Activated CD4-positive, alpha-beta T cell treated with anti-CD3 and anti-CD28 coated beads, Interleukin-2, amount 50 U/mL, for 1 hour (primary cell): ENCODE data around the gene FATE1.
"Not testable (repeated sequence)": the region's sequence is repeated elsewhere in the genome, so short reads cannot be mapped to it uniquely, and the experiment has no call there.

Experiments
- DNase-seq: peaks from one replicate; pipeline ENCODE4 v3.0.0-alpha.2; 2020

FATE1 gene

GRCh38 chrX:151715752-151716151 is at the start of gene FATE1:
FATE1 (plus strand) TSS chrX:151716035; CDS start chrX:151716120, 85 bp downstream.
- DNase-seq, result no peak

GRCh38 chrX:151675121-151675746 is 40.6 kb upstream of the FATE1 start:
- no peak for DNase-seq

GRCh38 chrX:151676196-151676595 is 39.6 kb upstream of the FATE1 start:
- DNase-seq, result no peak

DNA sequence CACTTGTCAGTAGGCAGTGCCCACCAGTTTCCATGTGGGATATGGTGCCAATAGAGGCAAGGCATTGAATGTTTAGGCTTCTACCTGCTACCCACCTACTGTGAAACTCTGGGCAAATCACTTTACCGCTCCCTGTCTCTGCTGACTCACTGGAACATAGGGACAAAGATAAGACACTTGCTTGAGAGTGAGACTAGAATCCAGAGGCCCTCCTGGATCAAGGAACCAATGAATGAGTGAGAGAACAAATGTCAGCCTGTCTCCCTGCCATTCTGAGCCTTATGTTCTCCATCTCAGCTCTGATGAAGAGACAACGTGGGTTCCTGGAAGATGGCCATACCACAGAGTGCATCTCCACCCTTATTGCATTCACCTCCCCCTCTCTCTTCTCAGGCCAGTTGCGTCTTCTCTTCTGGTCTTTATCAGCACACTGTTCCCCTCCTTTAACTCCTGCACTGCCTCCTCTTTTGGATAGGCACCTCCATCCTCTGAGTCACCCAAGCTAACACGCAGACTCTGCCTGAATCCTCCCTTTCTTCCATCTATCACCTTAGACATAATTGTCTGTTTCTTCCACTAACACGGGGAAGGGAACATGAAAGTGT is 35.9 kb upstream of the FATE1 start:
- DNase-seq, result no peak

- DNase-seq, result peak; percentile 46
Observed at GRCh38 chrX:151680805-151681204, 35.0 kb upstream of the FATE1 start.

DNA sequence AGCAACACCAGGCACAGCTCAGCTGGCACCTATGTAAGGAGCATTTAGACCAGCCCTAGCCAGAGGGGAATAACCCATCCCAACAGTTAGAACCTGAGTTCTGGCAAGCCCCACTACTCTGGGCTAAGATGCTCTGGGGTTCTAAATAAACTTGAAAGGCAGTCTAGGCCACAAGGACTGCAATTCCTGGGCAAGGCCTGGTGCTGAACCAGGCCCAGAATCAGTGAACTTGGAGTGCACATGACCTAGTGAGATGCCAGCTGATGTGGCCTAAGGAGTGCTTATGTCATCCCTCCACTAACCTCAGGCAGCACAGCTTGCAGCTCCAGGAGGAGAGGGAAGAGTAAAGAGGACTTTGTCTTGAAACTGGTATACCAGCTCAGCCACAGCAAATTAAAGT is 28.2 kb upstream of the FATE1 start:
- DNase-seq, result no peak

- no peak for DNase-seq
Observed at GRCh38 chrX:151688695-151689094, 27.1 kb upstream of the FATE1 start.

DNA sequence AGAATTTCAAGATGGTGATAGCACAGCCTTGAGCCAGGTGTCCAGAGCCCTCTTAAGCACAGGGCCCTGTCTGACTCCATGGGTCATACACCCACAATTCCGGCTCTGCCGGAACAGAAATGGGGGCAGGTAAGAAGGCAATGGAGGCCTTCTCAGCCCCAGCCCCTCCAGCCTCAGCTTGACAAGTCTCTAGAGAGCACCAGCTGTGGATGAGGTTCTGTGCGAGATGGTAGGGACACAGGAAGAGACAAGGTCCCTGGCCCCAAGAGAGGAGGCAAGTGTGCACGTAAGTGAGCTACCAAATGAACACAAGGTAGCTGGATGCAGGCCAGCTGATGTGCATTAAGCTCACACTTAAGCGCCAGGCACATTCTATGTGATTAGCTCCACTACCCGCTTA is 23.0 kb upstream of the FATE1 start:
- DNase-seq, result no peak

- no peak for DNase-seq
Observed at GRCh38 chrX:151694121-151694520, 21.7 kb upstream of the FATE1 start.

DNA sequence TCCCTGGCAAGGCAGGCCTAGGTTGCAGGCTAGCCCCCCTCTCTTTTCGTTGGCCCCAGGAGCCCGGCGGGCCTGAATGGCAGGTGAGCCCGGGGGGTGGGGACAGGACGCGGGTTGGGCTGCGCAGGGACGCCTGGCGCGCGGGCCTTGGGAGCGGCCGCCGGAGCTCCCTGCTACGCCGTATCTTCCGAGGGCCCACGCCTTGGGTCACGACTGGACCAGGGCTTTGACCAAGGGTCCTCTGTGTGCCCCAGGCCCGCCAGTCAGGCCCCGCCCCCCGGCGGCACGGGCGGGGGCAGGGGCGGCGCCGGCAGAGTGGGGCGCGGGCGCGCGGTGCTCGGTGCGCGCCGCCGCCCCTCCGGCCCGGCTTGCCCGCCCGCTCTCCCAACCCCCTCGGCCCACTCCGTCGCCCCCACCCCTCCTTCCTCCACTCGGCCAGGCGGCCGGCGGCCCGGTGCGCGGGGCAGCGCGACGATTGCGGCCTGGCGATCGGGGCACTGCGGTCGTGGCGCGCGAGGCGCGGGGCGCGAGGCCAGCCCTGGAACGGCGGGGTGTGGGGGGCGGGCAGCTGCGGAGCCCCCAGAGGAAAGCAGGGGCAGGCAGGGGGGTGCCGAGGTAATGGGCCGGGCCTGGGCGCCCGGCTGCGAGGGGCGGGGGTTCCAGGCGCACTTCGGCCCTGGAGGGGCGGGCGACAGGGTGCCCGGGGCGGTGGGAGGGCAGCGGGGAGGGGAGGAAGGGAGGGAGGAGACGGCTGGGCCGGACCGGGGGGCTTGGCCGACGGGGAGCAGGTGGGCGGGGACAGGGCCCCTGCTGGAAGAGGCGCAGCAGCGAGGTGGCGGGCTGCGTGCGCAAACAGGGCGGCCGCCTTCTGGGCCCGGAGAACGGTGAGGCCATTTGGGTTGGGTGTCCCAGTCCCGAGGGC is 20.9 kb upstream of the FATE1 start, which contains the start of gene PRRG3:
TSS of gene PRRG3 (plus strand) at position 798 of the 922 bp plus-strand sequence. CDS start 3,357 bp downstream, outside the sequence.
- no peak for DNase-seq

DNA sequence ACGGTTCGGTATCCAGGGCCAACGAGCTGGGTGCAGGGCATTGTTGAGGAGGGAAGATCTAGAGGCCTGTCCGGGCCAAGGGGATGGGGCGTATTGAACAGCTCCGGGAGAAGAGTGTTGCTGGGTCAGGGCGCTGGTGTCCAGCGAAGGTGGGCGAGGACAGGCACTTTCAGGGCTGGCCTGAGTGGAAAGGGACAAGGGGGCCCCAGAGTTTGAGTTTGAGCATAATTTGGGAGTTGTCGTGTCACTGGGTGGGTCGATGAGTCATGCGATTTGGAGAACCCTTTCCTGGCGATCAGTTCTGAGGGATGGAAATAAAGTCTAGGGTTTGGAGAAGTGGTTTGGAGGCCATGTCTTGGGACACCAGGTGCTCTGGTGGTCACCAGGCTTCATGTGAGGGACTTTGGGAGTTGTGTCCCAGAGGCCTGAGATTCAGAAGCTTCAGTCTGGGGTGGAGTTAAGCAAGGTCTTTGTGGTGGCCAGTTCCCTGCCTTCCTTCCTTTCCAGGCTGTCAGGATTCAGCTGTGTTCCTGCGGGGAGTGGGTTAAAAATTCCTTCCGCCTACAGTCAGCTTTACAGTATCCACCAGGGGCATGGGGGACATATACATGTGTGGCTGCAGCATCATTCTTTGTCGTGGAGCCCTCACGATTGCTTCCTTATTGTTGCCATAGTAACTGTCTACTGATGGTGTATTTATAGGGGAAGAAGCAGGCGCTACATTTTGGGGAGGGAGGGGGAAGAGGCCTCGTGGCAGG is 20.1 kb upstream of the FATE1 start:
- DNase-seq, result no peak

GRCh38 chrX:151697082-151697481 is 18.8 kb upstream of the FATE1 start:
- not testable (repeated sequence) for DNase-seq

GRCh38 chrX:151697522-151697921 is 18.3 kb upstream of the FATE1 start:
- DNase-seq, result no peak

- DNase-seq, result no peak
Observed at GRCh38 chrX:151698485-151698884, 17.4 kb upstream of the FATE1 start.

DNA sequence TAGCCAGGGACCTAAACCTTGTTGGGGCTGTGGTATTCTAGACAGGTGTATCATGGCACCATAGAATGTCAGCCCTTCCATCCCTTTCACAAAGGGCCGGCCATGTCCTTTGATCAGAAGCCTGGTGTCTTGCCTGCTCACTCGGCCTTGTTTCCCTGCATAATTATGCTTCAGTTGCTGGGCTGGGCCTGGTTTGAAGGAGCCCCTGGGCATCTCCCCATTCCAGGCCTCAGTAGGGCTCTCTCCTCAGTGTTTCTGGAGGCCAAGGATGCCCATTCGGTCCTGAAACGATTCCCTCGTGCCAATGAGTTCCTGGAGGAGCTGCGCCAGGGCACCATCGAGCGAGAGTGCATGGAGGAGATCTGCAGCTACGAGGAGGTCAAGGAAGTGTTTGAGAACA is 16.1 kb upstream of the FATE1 start:
- no peak for DNase-seq

GRCh38 chrX:151700581-151700980 is 15.3 kb upstream of the FATE1 start:
- DNase-seq, result no peak

DNA sequence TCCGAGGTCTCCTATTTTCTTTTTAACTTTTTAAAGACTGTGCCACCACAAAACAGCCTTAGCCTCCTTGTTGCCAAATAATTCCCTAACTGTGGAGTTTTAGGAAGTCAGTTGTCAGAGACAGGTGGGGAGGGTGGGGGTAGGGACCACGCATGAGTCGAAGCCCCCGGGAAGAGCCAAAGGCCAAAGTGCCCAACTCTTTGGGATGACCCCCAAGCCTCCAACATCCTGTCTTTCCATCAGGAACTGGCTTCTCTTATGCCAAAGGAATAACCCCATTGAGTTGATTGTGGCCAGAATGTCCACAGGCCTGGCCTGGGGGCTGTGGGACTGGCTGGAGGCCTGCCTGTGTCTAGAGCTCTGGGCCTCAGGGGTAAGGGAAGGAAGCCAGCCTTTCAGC is 14.8 kb upstream of the FATE1 start:
- no peak for DNase-seq

DNA sequence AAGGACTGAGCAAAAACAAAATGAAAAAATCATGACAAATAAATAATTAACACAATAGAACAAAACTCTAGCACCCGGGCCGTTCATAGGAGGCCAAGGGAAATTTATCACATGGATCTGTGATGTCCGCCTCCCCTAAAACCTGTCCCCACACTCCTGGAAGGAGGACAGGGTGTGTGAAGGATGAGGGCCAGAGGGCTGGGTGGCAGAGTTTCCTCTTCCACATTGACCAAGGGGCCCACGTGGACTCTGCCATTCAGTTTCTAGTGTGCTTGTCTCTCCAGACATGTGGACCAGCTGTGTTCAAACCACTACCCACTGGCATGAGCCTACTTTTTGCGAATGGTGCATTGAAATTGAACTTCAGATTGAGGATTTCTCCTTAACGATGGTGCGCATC is 14.3 kb upstream of the FATE1 start:
- DNase-seq, result no peak

GRCh38 chrX:151702026-151702714 is 13.7 kb upstream of the FATE1 start:
- DNase-seq, result no peak

- DNase-seq, result no peak
Observed at GRCh38 chrX:151702741-151703340, 13.0 kb upstream of the FATE1 start.

GRCh38 chrX:151703487-151703886 is 12.3 kb upstream of the FATE1 start:
- no peak for DNase-seq
